Fibroblast of skin of back (primary cell): Measurements from ENCODE around the gene EXOC2.

Experiments used
- DNase-seq: peaks from one replicate; pipeline ENCODE4 v3.0.0-alpha.2; 2013

EXOC2 gene

GRCh38 chr6:520820-521219 is 172.1 kb downstream of the EXOC2 start:
- DNase-seq: no peak

- DNase-seq: no peak
These were observed 174.7 kb downstream of the EXOC2 start for GRCh38 chr6:518218-518617.

GRCh38 chr6:516213-516612 is 176.7 kb downstream of the EXOC2 start:
- DNase-seq: no peak

GRCh38 chr6:515267-515666 is 177.7 kb downstream of the EXOC2 start:
- no peak for DNase-seq

- no peak for DNase-seq
These were observed 178.5 kb downstream of the EXOC2 start for GRCh38 chr6:514396-514978.

- no peak for DNase-seq
These were observed 179.0 kb downstream of the EXOC2 start for GRCh38 chr6:513961-514360.

- no peak for DNase-seq
These were observed 179.9 kb downstream of the EXOC2 start for GRCh38 chr6:513058-513457.

- no peak for DNase-seq
These were observed 181.3 kb downstream of the EXOC2 start for GRCh38 chr6:511488-512137.

GRCh38 chr6:509676-510075 is 183.3 kb downstream of the EXOC2 start:
- DNase-seq: no peak

- DNase-seq: no peak
These were observed 184.3 kb downstream of the EXOC2 start for GRCh38 chr6:508614-509013.

GRCh38 chr6:508006-508405 is 184.9 kb downstream of the EXOC2 start:
- no peak for DNase-seq

- no peak for DNase-seq
These were observed 185.9 kb downstream of the EXOC2 start for GRCh38 chr6:506920-507622.

- DNase-seq: no peak
These were observed 186.4 kb downstream of the EXOC2 start for GRCh38 chr6:506508-506907.

- DNase-seq: no peak
These were observed 187.6 kb downstream of the EXOC2 start for GRCh38 chr6:505374-505773.

- no peak for DNase-seq
These were observed 188.4 kb downstream of the EXOC2 start for GRCh38 chr6:504446-504980.

- no peak for DNase-seq
These were observed 189.2 kb downstream of the EXOC2 start for GRCh38 chr6:503610-504362.

GRCh38 chr6:502761-503160 is 190.2 kb downstream of the EXOC2 start:
- DNase-seq: no peak

GRCh38 chr6:501891-502601 is 190.9 kb downstream of the EXOC2 start:
- DNase-seq: no peak

- DNase-seq: no peak
These were observed 193.3 kb downstream of the EXOC2 start for GRCh38 chr6:499617-500016.

GRCh38 chr6:498795-499231 is 194.1 kb downstream of the EXOC2 start:
- DNase-seq: no peak

GRCh38 chr6:497258-497657 is 195.7 kb downstream of the EXOC2 start:
- no peak for DNase-seq

GRCh38 chr6:496649-497048 is 196.3 kb downstream of the EXOC2 start:
- DNase-seq: no peak
